SK-N-SH (cell line): ENCODE data around the gene MSL3. TPM values are rescaled to one million over a fixed set of nuclear protein-coding genes. Genes with fewer than 3 reads are reported as not detected.

Source experiments
- CTCF ChIA-PET: fragments of 300-600, 350-600 bp; formaldehyde crosslinking; extraction: SDS; loops from one replicate; lab custom pipeline; 2021; lab: Yijun Ruan, JAX
- POLR2A ChIA-PET: fragments of 350-600 bp; sonication (Branson Sonifier 250); formaldehyde crosslinking; extraction: SDS; loops from one replicate; lab custom pipeline; 2020; ENCODE audit warnings: antibody characterized with exemption, inconsistent platforms; lab: Yijun Ruan, JAX
- DNase-seq: peaks from one replicate; pipeline ENCODE4 v3.0.0; 2012
- H2AFZ ChIP-seq: fragments of 200-600 bp; sonication (generic); 2 replicates; pipeline ENCODE4 v1.8.1; 2016; ENCODE audit warnings: antibody characterized with exemption, mild to moderate bottlenecking, low read depth
- H3F3A ChIP-seq: fragments of 200-600 bp; sonication (generic); replicated peaks from 2 replicates; pipeline ENCODE3; 2016; ENCODE audit warnings: antibody characterized with exemption, mild to moderate bottlenecking; ENCODE audit not compliant: insufficient read depth
- H3K27ac ChIP-seq, 2 experiments: fragments of 200-500 bp in 1 of 2; fragments of 200-600 bp in 1 of 2; sonication (Bioruptor generic) in 1 of 2; sonication (generic), shearing (Covaris generic) in 1 of 2; 2 replicates each; pipeline versions ENCODE4 v1.5.1 to v1.6.1; 2014 to 2016; ENCODE audit warnings: low read depth in 2 of 2, inconsistent platforms in 1 of 2, low read length in 1 of 2, mild to moderate bottlenecking in 1 of 2, mixed read lengths in 1 of 2
- H3K27me3 ChIP-seq: fragments of 200-600 bp; sonication (generic), shearing (Covaris generic); 2 replicates; pipeline ENCODE4 v1.6.1; 2016; ENCODE audit warnings: mixed run types; ENCODE audit not compliant: insufficient read depth
- H3K36me3 ChIP-seq, 2 experiments: fragments of 200-500 bp in 1 of 2; fragments of 200-600 bp in 1 of 2; sonication (Bioruptor generic) in 1 of 2; sonication (generic) in 1 of 2; replicated peaks in 1 of 2; 2 replicates each; pipeline versions ENCODE3 to v1.5.1; 2014 to 2016; ENCODE audit warnings: low read length in 1 of 2, mild to moderate bottlenecking in 1 of 2; ENCODE audit not compliant: insufficient read depth in 2 of 2, control insufficient read depth in 1 of 2
- H3K4me1 ChIP-seq, 2 experiments: fragments of 200-500 bp in 1 of 2; fragments of 200-600 bp in 1 of 2; sonication (Bioruptor generic) in 1 of 2; sonication (generic), shearing (Covaris generic) in 1 of 2; 2 replicates each; pipeline versions ENCODE4 v1.5.1 to v1.6.1; 2014 to 2016; ENCODE audit warnings: low read depth in 1 of 2, low read length in 1 of 2, mixed run types in 1 of 2; ENCODE audit not compliant: insufficient read depth in 2 of 2, control insufficient read depth in 1 of 2
- H3K4me2 ChIP-seq: fragments of 200-600 bp; sonication (generic), shearing (Covaris generic); 2 replicates; pipeline ENCODE4 v1.6.1; 2017; ENCODE audit warnings: mixed run types
- H3K4me3 ChIP-seq, 2 experiments: fragments of 200-500 bp in 1 of 2; fragments of 200-600 bp in 1 of 2; sonication (Bioruptor generic) in 1 of 2; sonication (generic), shearing (Covaris generic) in 1 of 2; 2 replicates each; pipeline versions ENCODE4 v1.5.1 to v1.8.1; 2014 to 2016; ENCODE audit warnings: low read depth in 2 of 2, inconsistent platforms in 1 of 2, low read length in 1 of 2, mild to moderate bottlenecking in 1 of 2, mixed read lengths in 1 of 2, moderate library complexity in 1 of 2
- H3K79me2 ChIP-seq: fragments of 200-600 bp; sonication (generic); 2 replicates; pipeline ENCODE4 v1.8.1; 2017; ENCODE audit warnings: mild to moderate bottlenecking; ENCODE audit not compliant: insufficient read depth
- H3K9ac ChIP-seq: fragments of 200-600 bp; sonication (generic); 2 replicates; pipeline ENCODE4 v1.6.1; 2017; ENCODE audit warnings: mixed run types
- H3K9me2 ChIP-seq: fragments of 200-600 bp; sonication (generic); 2 replicates; pipeline ENCODE4 v1.6.1; 2017; ENCODE audit warnings: mixed run types
- H3K9me3 ChIP-seq: fragments of 200-600 bp; sonication (generic); 2 replicates; pipeline ENCODE4 v1.6.1; 2017; ENCODE audit warnings: mixed run types, mild to moderate bottlenecking, moderate library complexity
- H4K20me1 ChIP-seq: fragments of 200-600 bp; sonication (generic); 2 replicates; pipeline ENCODE4 v1.6.1; 2017; ENCODE audit warnings: mild to moderate bottlenecking, mixed run types; ENCODE audit not compliant: insufficient read depth
- CHD2 ChIP-seq: fragments of 150-350 bp; IDR thresholded peaks from 2 replicates; pipeline ENCODE4 v1.6.1; 2018; ENCODE audit warnings: low read length; ENCODE audit not compliant: partially characterized antibody
- EZH2phosphoT487 ChIP-seq: fragments of 200-600 bp; sonication (generic); IDR thresholded peaks from 2 replicates; pipeline ENCODE4 v1.6.1; 2017; ENCODE audit warnings: low read depth, mixed run types, mild to moderate bottlenecking, antibody characterized with exemption, moderate library complexity, borderline replicate concordance
- FOXJ3 ChIP-seq: sonication (generic); formaldehyde crosslinking; IDR thresholded peaks from 2 replicates; pipeline ENCODE4 v1.5.1; 2020; ENCODE audit warnings: mild to moderate bottlenecking, missing genetic modification reagents
- FOXM1 ChIP-seq: IDR thresholded peaks from 2 replicates; pipeline ENCODE4 v1.4.0; 2012; ENCODE audit warnings: low read depth, mild to moderate bottlenecking
- GATA2 ChIP-seq: sonication (generic); formaldehyde crosslinking; IDR thresholded peaks from 2 replicates; pipeline ENCODE4 v1.5.0; 2020; ENCODE audit warnings: mild to moderate bottlenecking, missing genetic modification reagents
- NRF1 ChIP-seq: IDR thresholded peaks from 2 replicates; pipeline ENCODE4 v1.6.1; 2012; ENCODE audit warnings: low read depth, mild to moderate bottlenecking, low read length
- RAD21 ChIP-seq: IDR thresholded peaks from 2 replicates; pipeline ENCODE4 v1.6.1; 2012; ENCODE audit warnings: mild to moderate bottlenecking, low read length
- RCOR1 ChIP-seq: fragments of 150-350 bp; IDR thresholded peaks from 2 replicates; pipeline ENCODE4 v1.6.1; 2017; ENCODE audit warnings: antibody characterized with exemption, low read length
- RXRA ChIP-seq: IDR thresholded peaks from 2 replicates; pipeline ENCODE4 v1.4.0; 2012; ENCODE audit warnings: low read depth, mild to moderate bottlenecking, borderline replicate concordance
- USF2 ChIP-seq: fragments of 150-350 bp; IDR thresholded peaks from 2 replicates; pipeline ENCODE4 v1.6.1; 2017; ENCODE audit warnings: antibody characterized with exemption, low read length, low read depth, borderline replicate concordance
- ZBTB33 ChIP-seq: IDR thresholded peaks from 2 replicates; pipeline ENCODE4 v1.4.0; 2012; ENCODE audit warnings: low read depth, borderline replicate concordance
- WGBS: methylation state at CpG from one replicate; pipeline ENCODE4 v1.1.6; 2017; ENCODE audit warnings: low lambda C conversion rate; 5-methylcytosine and 5-hydroxymethylcytosine counted together
- polyA plus RNA-seq, 3 experiments: library from polyadenylated mRNA; depleted of rRNA; stranded (reverse); fragments of >200 nt; gene quantifications; 2 replicates each; pipeline ENCODE4 v1.2.3, GENCODE V29; 2012
- TF ChIP-seq, protein P1 (sequence below): fragments of 200-600 bp; sonication (generic); IDR thresholded peaks from 2 replicates; pipeline ENCODE4 v1.6.1; 2017; ENCODE audit warnings: antibody characterized with exemption, mild to moderate bottlenecking, moderate library complexity
- TF ChIP-seq, protein P2 (sequence below): IDR thresholded peaks from 2 replicates; pipeline ENCODE4 v1.4.0; 2012; ENCODE audit warnings: low read depth, borderline replicate concordance

The MSL3 gene
- polyA plus RNA-seq, 1 of the 3 experiments (the other 2 are of a cell fraction) = 21.8 TPM

- 18% methylated on average over 2 of the region's 2 CpGs for WGBS
- Histone ChIP-seq H2AFZ (no peak overlapping the region), H3K9me2 (no peaks in the 10 kb centered on the region), H3K27me3 (peaks cover 4% of the 10 kb centered on the region; the same call in 1 of the 2 replicates), H3K4me3 (no peak overlapping the region), H3F3A (no peaks in the 10 kb centered on the region), H3K4me2 (no peak overlapping the region), H3K9ac (no peak overlapping the region), H3K4me1 (no peaks in the 10 kb centered on the region), H4K20me1 (no peaks in the 10 kb centered on the region), H3K9me3 (no peaks in the 10 kb centered on the region), H3K36me3 (no peaks in the 10 kb centered on the region), H3K27ac (no peak overlapping the region), H3K79me2 (no peaks in the 10 kb centered on the region)
- no peak for DNase-seq
- ChIA-PET POLR2A (no interaction called here), CTCF (no interaction called here)
- TF ChIP-seq FOXM1 = no peak
- TF ChIP-seq, protein P1, sequence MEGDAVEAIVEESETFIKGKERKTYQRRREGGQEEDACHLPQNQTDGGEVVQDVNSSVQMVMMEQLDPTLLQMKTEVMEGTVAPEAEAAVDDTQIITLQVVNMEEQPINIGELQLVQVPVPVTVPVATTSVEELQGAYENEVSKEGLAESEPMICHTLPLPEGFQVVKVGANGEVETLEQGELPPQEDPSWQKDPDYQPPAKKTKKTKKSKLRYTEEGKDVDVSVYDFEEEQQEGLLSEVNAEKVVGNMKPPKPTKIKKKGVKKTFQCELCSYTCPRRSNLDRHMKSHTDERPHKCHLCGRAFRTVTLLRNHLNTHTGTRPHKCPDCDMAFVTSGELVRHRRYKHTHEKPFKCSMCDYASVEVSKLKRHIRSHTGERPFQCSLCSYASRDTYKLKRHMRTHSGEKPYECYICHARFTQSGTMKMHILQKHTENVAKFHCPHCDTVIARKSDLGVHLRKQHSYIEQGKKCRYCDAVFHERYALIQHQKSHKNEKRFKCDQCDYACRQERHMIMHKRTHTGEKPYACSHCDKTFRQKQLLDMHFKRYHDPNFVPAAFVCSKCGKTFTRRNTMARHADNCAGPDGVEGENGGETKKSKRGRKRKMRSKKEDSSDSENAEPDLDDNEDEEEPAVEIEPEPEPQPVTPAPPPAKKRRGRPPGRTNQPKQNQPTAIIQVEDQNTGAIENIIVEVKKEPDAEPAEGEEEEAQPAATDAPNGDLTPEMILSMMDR = no peak
- no peak for TF ChIP-seq RCOR1
- no peak for TF ChIP-seq FOXJ3 (CRISPR knock-in tag)
- no peak for TF ChIP-seq GATA2
- no peak for TF ChIP-seq RXRA
- TF ChIP-seq NRF1 = no peak
- no peak for TF ChIP-seq EZH2phosphoT487
- TF ChIP-seq, protein P2, sequence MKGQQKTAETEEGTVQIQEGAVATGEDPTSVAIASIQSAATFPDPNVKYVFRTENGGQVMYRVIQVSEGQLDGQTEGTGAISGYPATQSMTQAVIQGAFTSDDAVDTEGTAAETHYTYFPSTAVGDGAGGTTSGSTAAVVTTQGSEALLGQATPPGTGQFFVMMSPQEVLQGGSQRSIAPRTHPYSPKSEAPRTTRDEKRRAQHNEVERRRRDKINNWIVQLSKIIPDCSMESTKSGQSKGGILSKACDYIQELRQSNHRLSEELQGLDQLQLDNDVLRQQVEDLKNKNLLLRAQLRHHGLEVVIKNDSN = no peak
- no peak for TF ChIP-seq RAD21
- TF ChIP-seq ZBTB33 = no peak
- no peak for TF ChIP-seq CHD2
- no peak for TF ChIP-seq USF2
Measured at GRCh38 chrX:11741574-11741973, 16.5 kb upstream of the MSL3 start.
